ENCODE measurements around the gene TNNT3.

DNA sequence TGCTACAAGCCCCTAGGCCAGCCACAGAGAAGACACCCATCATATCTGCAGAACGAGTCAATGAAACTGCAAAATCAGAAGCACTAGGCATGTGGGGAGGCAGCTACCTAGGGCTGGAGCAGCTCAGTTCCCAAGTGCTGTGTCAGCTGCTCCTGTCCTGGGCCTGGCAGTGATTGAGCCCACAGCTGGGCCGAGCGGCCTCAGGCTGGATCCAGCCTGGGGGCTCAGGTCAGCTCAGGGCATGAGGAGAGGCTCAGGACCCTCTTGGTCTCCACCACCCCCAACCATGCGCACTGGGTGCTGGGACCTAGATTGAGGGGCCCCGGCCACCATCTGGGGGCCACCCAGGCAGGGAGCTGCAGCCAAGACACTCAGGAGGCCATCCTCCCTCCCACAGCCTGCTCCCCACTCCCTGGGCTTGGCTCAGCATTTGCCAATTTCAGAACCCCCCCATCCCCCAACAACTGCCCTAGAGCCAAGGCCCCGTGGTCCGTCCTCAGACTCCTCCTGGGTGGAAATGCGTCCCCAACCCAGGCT lies 2.4 kb upstream of the TNNT3 start:
- no peak for TF ChIP-seq ZNF8 (CRISPR knock-in tag; IDR thresholded peaks at IDR 0.05)
- no peak for TF ChIP-seq ZNF565 (CRISPR knock-in tag; conservative IDR thresholded peaks at IDR 0.05; ENCODE audit: low read depth)
- no peak for TF ChIP-seq CSDC2 (CRISPR knock-in tag; IDR thresholded peaks at IDR 0.05)
- no peak for TF ChIP-seq ZFP30 (CRISPR knock-in tag; IDR thresholded peaks at IDR 0.05)
- TF ChIP-seq RARB (CRISPR knock-in tag; IDR thresholded peaks at IDR 0.05): no peak
- TF ChIP-seq ISL1 (CRISPR knock-in tag; IDR thresholded peaks at IDR 0.05): no peak
- TF ChIP-seq, protein P1, sequence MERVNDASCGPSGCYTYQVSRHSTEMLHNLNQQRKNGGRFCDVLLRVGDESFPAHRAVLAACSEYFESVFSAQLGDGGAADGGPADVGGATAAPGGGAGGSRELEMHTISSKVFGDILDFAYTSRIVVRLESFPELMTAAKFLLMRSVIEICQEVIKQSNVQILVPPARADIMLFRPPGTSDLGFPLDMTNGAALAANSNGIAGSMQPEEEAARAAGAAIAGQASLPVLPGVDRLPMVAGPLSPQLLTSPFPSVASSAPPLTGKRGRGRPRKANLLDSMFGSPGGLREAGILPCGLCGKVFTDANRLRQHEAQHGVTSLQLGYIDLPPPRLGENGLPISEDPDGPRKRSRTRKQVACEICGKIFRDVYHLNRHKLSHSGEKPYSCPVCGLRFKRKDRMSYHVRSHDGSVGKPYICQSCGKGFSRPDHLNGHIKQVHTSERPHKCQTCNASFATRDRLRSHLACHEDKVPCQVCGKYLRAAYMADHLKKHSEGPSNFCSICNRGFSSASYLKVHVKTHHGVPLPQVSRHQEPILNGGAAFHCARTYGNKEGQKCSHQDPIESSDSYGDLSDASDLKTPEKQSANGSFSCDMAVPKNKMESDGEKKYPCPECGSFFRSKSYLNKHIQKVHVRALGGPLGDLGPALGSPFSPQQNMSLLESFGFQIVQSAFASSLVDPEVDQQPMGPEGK (CRISPR knock-in tag; IDR thresholded peaks at IDR 0.05; ENCODE audit: borderline replicate concordance): no peak
- TF ChIP-seq ZFP3 (CRISPR knock-in tag; IDR thresholded peaks at IDR 0.05): no peak

All from SK-N-SH treated with all-trans-retinoic acid at 6 μM for 48 hours (cell line).